Measurements from ENCODE around the gene VPS72. TPM values are rescaled to one million over a fixed set of nuclear protein-coding genes. Genes with fewer than 3 reads are reported as not detected.
A peak's percentile ranks its signal among the peaks of the same experiment; 100 is the strongest.

The VPS72 gene
- total RNA-seq, 4 donors from 2014 or later, result 17.2 to 30.8 (median 26.8) TPM

GRCh38 chr1:151135433-151136385 is 54.3 kb downstream of the VPS72 start:
- H3K4me3 ChIP-seq, result no peak overlapping the region
- no peaks in the 10 kb centered on the region for H3K9me3 ChIP-seq
- peaks cover 40% of the 10 kb centered on the region for H3K36me3 ChIP-seq
- H3K27me3 ChIP-seq, result no peaks in the 10 kb centered on the region
- no peak for TF ChIP-seq CTCF (IDR thresholded peaks at IDR 0.05)
- no peak for TF ChIP-seq EP300 (IDR thresholded peaks at IDR 0.05)
- no peak for TF ChIP-seq POLR2A (IDR thresholded peaks at IDR 0.05)
- TF ChIP-seq POLR2AphosphoS5 (IDR thresholded peaks at IDR 0.05), result no peak
- WGBS, result 87% methylated on average over 9 of the region's 12 CpGs
- no peak overlapping the region for H3K27ac ChIP-seq
- peaks cover 13% of the 10 kb centered on the region for H3K4me1 ChIP-seq
- no peak for DNase-seq (ENCODE audit: low spot score in 2 of 2)

- 100% methylated on average over 4 of the region's 7 CpGs for WGBS
- Histone ChIP-seq H3K27me3 (no peaks in the 10 kb centered on the region), H3K9me3 (no peaks in the 10 kb centered on the region), H3K36me3 (peaks cover 40% of the 10 kb centered on the region), H3K27ac (no peak overlapping the region), H3K4me3 (no peak overlapping the region), H3K4me1 (peaks cover 13% of the 10 kb centered on the region)
- no peak for TF ChIP-seq POLR2A (IDR thresholded peaks at IDR 0.05)
- TF ChIP-seq CTCF (IDR thresholded peaks at IDR 0.05), result no peak
- no peak for TF ChIP-seq EP300 (IDR thresholded peaks at IDR 0.05)
- no peak for TF ChIP-seq POLR2AphosphoS5 (IDR thresholded peaks at IDR 0.05)
- no peak for DNase-seq (ENCODE audit: low spot score in 2 of 2)
These were observed 55.0 kb downstream of the VPS72 start for GRCh38 chr1:151134991-151135390.

GRCh38 chr1:151134396-151134795 is 55.6 kb downstream of the VPS72 start:
- peak in 1 of 2 donors; percentile 26 for DNase-seq (ENCODE audit: low spot score in 2 of 2)
- peaks cover 37% of the 10 kb centered on the region for H3K36me3 ChIP-seq
- H3K9me3 ChIP-seq, result no peaks in the 10 kb centered on the region
- H3K27me3 ChIP-seq, result no peaks in the 10 kb centered on the region
- no peak for TF ChIP-seq POLR2AphosphoS5 (IDR thresholded peaks at IDR 0.05)
- TF ChIP-seq CTCF (IDR thresholded peaks at IDR 0.05), result no peak
- no peak for TF ChIP-seq POLR2A (IDR thresholded peaks at IDR 0.05)
- no peak for TF ChIP-seq EP300 (IDR thresholded peaks at IDR 0.05)
- 89% methylated on average over 3 of the region's 3 CpGs for WGBS
- H3K27ac ChIP-seq, result no peak overlapping the region
- H3K4me1 ChIP-seq, result peaks cover 13% of the 10 kb centered on the region
- no peak overlapping the region for H3K4me3 ChIP-seq

GRCh38 chr1:151133018-151133806 is 56.8 kb downstream of the VPS72 start:
- no peaks in the 10 kb centered on the region for H3K9me3 ChIP-seq
- 71% methylated on average over 37 of the region's 65 CpGs for WGBS
- peak overlapping the region; percentile 41 for H3K4me3 ChIP-seq
- H3K27me3 ChIP-seq, result no peaks in the 10 kb centered on the region
- H3K4me1 ChIP-seq, result peaks cover 13% of the 10 kb centered on the region
- no peak for TF ChIP-seq POLR2AphosphoS5 (IDR thresholded peaks at IDR 0.05)
- TF ChIP-seq EP300 (IDR thresholded peaks at IDR 0.05), result no peak
- no peak for TF ChIP-seq CTCF (IDR thresholded peaks at IDR 0.05)
- TF ChIP-seq POLR2A (IDR thresholded peaks at IDR 0.05), result no peak
- no peak overlapping the region for H3K27ac ChIP-seq
- DNase-seq (ENCODE audit: low spot score in 2 of 2), result peak in 1 of 2 donors; percentile 74
- H3K36me3 ChIP-seq, result peaks cover 31% of the 10 kb centered on the region
